A673 (cell line): ENCODE results near the gene TRIM29. TPM values are rescaled to one million over a fixed set of nuclear protein-coding genes. Genes with fewer than 3 reads are reported as not detected.

Experiments used
- BruUV-seq: library from RNA; stranded (reverse); fragments of 400-500 nt; replicated peaks from 2 replicates; lab custom pipeline; 2021; lab: Mats Ljungman, UMichigan
- CTCF ChIA-PET: fragments of 300-600 bp; sonication (Branson Sonifier 250); formaldehyde crosslinking; loops from one replicate; lab custom pipeline; 2022; ENCODE audit warnings: antibody characterized with exemption; lab: Charles Lee
- POLR2A ChIA-PET: fragments of 300-600 bp; sonication (Branson Sonifier 250); formaldehyde crosslinking; loops from one replicate; lab custom pipeline; 2022; ENCODE audit warnings: antibody characterized with exemption; ENCODE audit not compliant: low non-redundant PET; lab: Charles Lee
- DNase-seq: peaks from one replicate; pipeline ENCODE4 v3.0.0-alpha.2; 2015; ENCODE audit warnings: low spot score
- H3K27ac ChIP-seq: fragments of 200-600 bp; sonication (generic); 2 replicates; pipeline ENCODE4 v1.5.1; 2016; ENCODE audit warnings: mixed run types, low read depth, mild to moderate bottlenecking, mixed read lengths, antibody characterized with exemption, low read length; ENCODE audit not compliant: poor library complexity, severe bottlenecking
- H3K27me3 ChIP-seq: fragments of 200-600 bp; sonication (generic); replicated peaks from 2 replicates; pipeline ENCODE4 v1.6.1; 2017; ENCODE audit warnings: mixed run types, low read depth, mild to moderate bottlenecking, mixed read lengths, antibody characterized with exemption, low read length; ENCODE audit not compliant: insufficient read depth, poor library complexity
- H3K36me3 ChIP-seq: fragments of 200-600 bp; sonication (generic); 2 replicates; pipeline ENCODE4 v1.6.1; 2016; ENCODE audit warnings: mixed run types, mild to moderate bottlenecking, mixed read lengths, antibody characterized with exemption, low read length; ENCODE audit not compliant: insufficient read depth, poor library complexity, severe bottlenecking
- H3K4me1 ChIP-seq: fragments of 200-600 bp; sonication (generic); 2 replicates; pipeline ENCODE4 v1.6.1; 2017; ENCODE audit warnings: mixed run types, mild to moderate bottlenecking, mixed read lengths, antibody characterized with exemption, low read length; ENCODE audit not compliant: insufficient read depth, poor library complexity, severe bottlenecking
- H3K4me3 ChIP-seq: fragments of 200-600 bp; sonication (generic); 2 replicates; pipeline ENCODE4 v1.5.1; 2016; ENCODE audit warnings: low read depth, mixed run types, mild to moderate bottlenecking, mixed read lengths, low read length; ENCODE audit not compliant: poor library complexity, severe bottlenecking
- H3K9me3 ChIP-seq: fragments of 200-600 bp; sonication (generic); 2 replicates; pipeline ENCODE4 v1.6.1; 2016; ENCODE audit warnings: mixed run types, low read depth, mild to moderate bottlenecking, mixed read lengths, antibody characterized with exemption, low read length; ENCODE audit not compliant: poor library complexity, severe bottlenecking
- EZH2 ChIP-seq: fragments of 200-600 bp; sonication (generic); IDR thresholded peaks from 2 replicates; pipeline ENCODE4 v1.6.1; 2017; ENCODE audit warnings: borderline replicate concordance, low read depth, mild to moderate bottlenecking, mixed read lengths, antibody characterized with exemption, low read length; ENCODE audit not compliant: poor library complexity, severe bottlenecking
- intact Hi-C: fragments of 100-400 bp; cut with micrococcal nuclease; formaldehyde crosslinking; loops from one replicate; pipeline ENCODE4 v1.10.0; 2022; ENCODE audit not compliant: unreplicated experiment
- total RNA-seq: library from RNA; stranded (reverse); gene quantifications from 2 replicates; pipeline ENCODE4 v1.2.3, GENCODE V29; 2021
- TF ChIP-seq, protein P1 (sequence below): fragments of 300-800, 200-600 bp; sonication (generic); conservative IDR thresholded peaks from 2 replicates; pipeline ENCODE4 v1.5.1; 2017; ENCODE audit warnings: low read depth, mild to moderate bottlenecking, antibody characterized with exemption, low read length, moderate library complexity, mixed read lengths

The TRIM29 gene
- total RNA-seq, 1 experiment from 2014 or later = not detected

DNA sequence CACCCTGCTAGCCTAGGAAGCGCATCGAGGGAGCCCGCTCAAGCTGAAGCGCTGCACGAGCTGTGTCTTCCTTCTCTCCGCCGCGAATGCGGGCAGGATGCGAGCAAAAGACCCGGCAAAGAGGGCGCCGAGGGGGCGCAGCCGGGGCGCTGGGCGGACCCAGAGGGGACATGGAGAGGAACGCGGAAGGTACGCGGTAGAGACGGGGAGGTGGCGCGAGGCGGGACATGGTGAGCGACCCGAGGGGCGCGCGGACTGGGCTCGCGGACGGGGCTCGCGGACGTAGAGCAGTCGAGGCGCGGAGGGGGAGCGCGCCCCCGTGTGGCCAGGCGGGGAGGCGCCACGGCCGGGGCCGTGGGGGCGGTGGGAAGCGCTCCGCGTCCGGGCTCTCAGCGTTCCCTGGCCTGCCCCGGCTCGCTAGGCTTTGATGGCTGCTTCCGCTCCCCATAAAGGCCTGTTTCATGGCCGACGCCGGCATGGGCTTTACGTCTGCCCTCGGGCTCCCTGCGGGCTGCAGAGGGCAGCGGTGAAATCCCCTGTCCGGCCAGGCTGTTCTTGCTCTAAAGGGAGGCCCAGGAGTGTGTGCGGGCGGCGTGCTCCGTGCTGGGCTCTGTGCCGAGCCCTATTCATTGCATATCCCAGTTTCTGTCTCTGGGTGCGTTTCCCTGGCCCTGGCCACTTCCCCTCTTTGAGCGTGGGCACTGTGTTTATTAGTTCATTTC lies 31.2 kb upstream of the TRIM29 start:
- ChIA-PET CTCF (interaction anchor here (0.6 to 1.0 kb wide), 3 partner anchors 12 to 128 kb away, joined by 3 read pairs; no protein-coding TSS in a partner anchor), POLR2A (no interaction called here)
- peaks cover 6% of the 10 kb centered on the region for H3K4me1 ChIP-seq
- peak overlapping the region; percentile 57 for H3K4me3 ChIP-seq
- H3K27me3 ChIP-seq = peaks cover 42% of the 10 kb centered on the region
- BruUV-seq = no TSS peak
- no peaks in the 10 kb centered on the region for H3K36me3 ChIP-seq
- no peak overlapping the region for H3K27ac ChIP-seq
- DNase-seq = peak; percentile 78
- intact Hi-C loops = loop anchor here (5.0 kb wide), 1 partner anchor 502 kb away; no protein-coding TSS in a partner anchor
- no peak for TF ChIP-seq EZH2
- TF ChIP-seq, protein P1, sequence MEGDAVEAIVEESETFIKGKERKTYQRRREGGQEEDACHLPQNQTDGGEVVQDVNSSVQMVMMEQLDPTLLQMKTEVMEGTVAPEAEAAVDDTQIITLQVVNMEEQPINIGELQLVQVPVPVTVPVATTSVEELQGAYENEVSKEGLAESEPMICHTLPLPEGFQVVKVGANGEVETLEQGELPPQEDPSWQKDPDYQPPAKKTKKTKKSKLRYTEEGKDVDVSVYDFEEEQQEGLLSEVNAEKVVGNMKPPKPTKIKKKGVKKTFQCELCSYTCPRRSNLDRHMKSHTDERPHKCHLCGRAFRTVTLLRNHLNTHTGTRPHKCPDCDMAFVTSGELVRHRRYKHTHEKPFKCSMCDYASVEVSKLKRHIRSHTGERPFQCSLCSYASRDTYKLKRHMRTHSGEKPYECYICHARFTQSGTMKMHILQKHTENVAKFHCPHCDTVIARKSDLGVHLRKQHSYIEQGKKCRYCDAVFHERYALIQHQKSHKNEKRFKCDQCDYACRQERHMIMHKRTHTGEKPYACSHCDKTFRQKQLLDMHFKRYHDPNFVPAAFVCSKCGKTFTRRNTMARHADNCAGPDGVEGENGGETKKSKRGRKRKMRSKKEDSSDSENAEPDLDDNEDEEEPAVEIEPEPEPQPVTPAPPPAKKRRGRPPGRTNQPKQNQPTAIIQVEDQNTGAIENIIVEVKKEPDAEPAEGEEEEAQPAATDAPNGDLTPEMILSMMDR = peak; percentile 81
- H3K9me3 ChIP-seq = no peaks in the 10 kb centered on the region

DNA sequence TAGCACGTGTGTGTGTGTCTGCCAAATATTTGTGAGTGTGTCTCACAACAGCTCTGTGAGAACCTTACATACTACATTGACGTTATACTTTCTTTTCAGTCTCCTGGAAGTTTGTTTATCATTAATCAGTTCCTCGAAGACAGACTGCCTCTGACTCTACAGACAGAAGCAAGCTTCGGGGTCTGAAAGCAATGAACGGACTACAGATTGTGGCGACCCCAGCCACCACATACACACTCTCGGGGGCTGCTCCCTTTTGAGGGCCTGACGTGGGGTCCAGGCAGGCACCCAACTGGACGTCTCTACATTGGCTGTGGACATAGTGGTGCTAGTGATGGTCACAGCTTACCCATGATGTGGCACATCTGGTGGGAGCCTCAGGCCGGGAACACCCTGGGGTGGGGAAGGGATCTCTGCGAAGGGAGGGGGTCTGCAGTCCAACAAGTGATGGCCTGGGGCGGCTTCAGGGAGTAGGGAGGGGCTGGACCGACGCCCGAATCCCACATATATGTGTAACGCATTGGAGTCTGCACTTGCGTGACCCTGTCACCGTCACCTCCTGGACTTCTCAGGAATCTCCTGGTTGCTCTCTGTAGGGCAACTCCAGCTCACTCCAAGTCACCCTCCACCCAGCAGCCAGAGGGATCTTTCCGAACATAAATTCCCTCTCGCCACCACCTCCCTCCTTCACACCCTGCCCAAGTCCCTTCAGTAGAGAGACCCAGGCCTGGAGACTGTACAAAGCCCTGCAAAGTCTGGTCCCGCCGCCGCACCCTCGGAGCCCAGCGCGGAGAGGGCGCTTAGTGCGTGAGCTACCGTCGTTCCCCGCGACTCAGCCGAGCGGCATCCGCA lies 30.4 kb upstream of the TRIM29 start:
- no peak overlapping the region for H3K27ac ChIP-seq
- BruUV-seq = no TSS peak
- peaks cover 49% of the 10 kb centered on the region for H3K27me3 ChIP-seq
- ChIA-PET CTCF (interaction anchor here (0.6 to 1.0 kb wide), 4 partner anchors 13 to 129 kb away, joined by 3 read pairs; no protein-coding TSS in a partner anchor), POLR2A (no interaction called here)
- H3K9me3 ChIP-seq = no peaks in the 10 kb centered on the region
- H3K4me3 ChIP-seq = peak overlapping the region; percentile 57
- H3K36me3 ChIP-seq = no peaks in the 10 kb centered on the region
- intact Hi-C loops = loop anchor here (5.0 kb wide), 1 partner anchor 501 kb away; no protein-coding TSS in a partner anchor
- no peak for DNase-seq
- peaks cover 6% of the 10 kb centered on the region for H3K4me1 ChIP-seq
- TF ChIP-seq, protein P1 = no peak
- TF ChIP-seq EZH2 = no peak

DNA sequence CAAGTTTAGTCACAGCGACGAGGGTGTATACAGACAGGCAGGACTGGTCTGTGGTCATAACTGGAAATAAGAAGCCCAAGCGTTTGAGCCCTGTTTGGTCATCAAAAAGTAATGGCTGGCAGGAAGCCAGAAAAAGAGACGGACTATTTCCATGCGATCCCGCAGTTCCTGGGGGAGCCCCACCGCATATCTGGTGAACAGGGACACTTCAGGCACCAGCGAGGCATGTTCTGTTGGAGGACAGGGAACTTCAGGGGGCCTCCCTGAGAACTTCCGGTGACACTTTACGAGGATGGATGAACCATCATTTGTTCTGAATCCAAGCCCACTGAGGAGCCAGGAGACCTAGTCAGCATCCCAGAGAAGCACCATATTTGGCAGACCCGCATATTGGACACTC lies 29.7 kb upstream of the TRIM29 start:
- no TSS peak for BruUV-seq
- POLR2A ChIA-PET = no interaction called here
- intact Hi-C loops = loop anchor here (5.0 kb wide), 1 partner anchor 500 kb away; no protein-coding TSS in a partner anchor
- no peak for TF ChIP-seq EZH2
- TF ChIP-seq, protein P1 = no peak
- Histone ChIP-seq H3K4me3 (no peak overlapping the region), H3K27ac (no peak overlapping the region), H3K4me1 (peaks cover 6% of the 10 kb centered on the region), H3K9me3 (no peaks in the 10 kb centered on the region), H3K36me3 (no peaks in the 10 kb centered on the region), H3K27me3 (peaks cover 50% of the 10 kb centered on the region)
- no peak for DNase-seq
- CTCF ChIA-PET = interaction anchor here (1.0 kb wide), 1 partner anchor 121 kb away, joined by 3 read pairs; no protein-coding TSS in a partner anchor
